GM12878 (cell line): Measurements from ENCODE around the gene HACD4. TPM values are rescaled to one million over a fixed set of nuclear protein-coding genes. Genes with fewer than 3 reads are reported as not detected.

Experiments
- ATAC-seq: fragments of 200-7000 bp; cut with Tn5 transposase; 3 replicates; pipeline ENCODE4 v1.9.1; 2020; ENCODE audit warnings: mild to moderate bottlenecking, moderate library complexity
- BruUV-seq: library from RNA; stranded (reverse); fragments of 400-500 nt; replicated peaks from 2 replicates; lab custom pipeline; 2021; lab: Mats Ljungman, UMichigan
- CTCF ChIA-PET: fragments of 300-600 bp; sonication (Branson Sonifier 250); formaldehyde crosslinking; extraction: SDS; loops from one replicate; lab custom pipeline; 2021; ENCODE audit warnings: inconsistent platforms; lab: Yijun Ruan, JAX
- POLR2A ChIA-PET: fragments of 350-600 bp; formaldehyde crosslinking; extraction: SDS; loops from one replicate; lab custom pipeline; 2021; ENCODE audit warnings: inconsistent platforms; lab: Charles Lee
- RAD21 ChIA-PET: fragments of 300-600 bp; sonication (Branson Sonifier 250); formaldehyde crosslinking; loops from one replicate; lab custom pipeline; 2023; ENCODE audit warnings: antibody characterized with exemption; ENCODE audit not compliant: unreplicated experiment; lab: Charles Lee
- SMC1A ChIA-PET: fragments of 300-600 bp; sonication (Branson Sonifier 250); formaldehyde crosslinking; loops from one replicate; lab custom pipeline; 2023; ENCODE audit not compliant: unreplicated experiment, uncharacterized antibody; lab: Charles Lee
- DNase-seq: peaks from one replicate; pipeline ENCODE4 v3.0.0-alpha.2; 2011; ENCODE audit warnings: low read depth, low spot score
- FAIRE-seq: peaks from 3 replicates; lab custom pipeline; 2011; peaks lifted over from hg19 to GRCh38; lab: Jason Lieb, UNC
- H2AFZ ChIP-seq: 2 replicates; pipeline ENCODE4 v1.6.0; 2011; ENCODE audit warnings: low read depth, low read length, control low read depth; ENCODE audit not compliant: control insufficient read depth
- H3K27ac ChIP-seq: 2 replicates; pipeline ENCODE4 v1.5.1; 2011; ENCODE audit warnings: control low read depth; ENCODE audit not compliant: control insufficient read depth, insufficient read depth
- H3K27me3 ChIP-seq, 2 experiments: replicated peaks in 1 of 2; 2 replicates each; pipeline versions ENCODE4 v1.6.0 to v1.6.1; 2011; ENCODE audit warnings: low read length in 1 of 2; ENCODE audit not compliant: control insufficient read depth in 2 of 2, insufficient read depth in 2 of 2
- H3K36me3 ChIP-seq, 2 experiments: 2 replicates each; pipeline ENCODE4 v1.5.1; 2011; ENCODE audit warnings: low read length in 1 of 2; ENCODE audit not compliant: control insufficient read depth in 2 of 2, insufficient read depth in 2 of 2
- H3K4me1 ChIP-seq: 2 replicates; pipeline ENCODE4 v1.6.1; 2011; ENCODE audit warnings: mild to moderate bottlenecking, low read length, moderate library complexity, mixed read lengths; ENCODE audit not compliant: control insufficient read depth, insufficient read depth
- H3K4me2 ChIP-seq: 2 replicates; pipeline ENCODE4 v1.6.0; 2011; ENCODE audit warnings: control low read depth; ENCODE audit not compliant: control insufficient read depth, insufficient read depth
- H3K4me3 ChIP-seq: fragments of 200-600 bp; sonication (generic); 2 replicates; pipeline ENCODE4 v1.5.1; 2016
- H3K79me2 ChIP-seq: 2 replicates; pipeline ENCODE4 v1.6.0; 2011; ENCODE audit warnings: low read length; ENCODE audit not compliant: control insufficient read depth, insufficient read depth
- H3K9ac ChIP-seq: 2 replicates; pipeline ENCODE4 v1.8.0; 2011; ENCODE audit warnings: low read length, control low read depth, mixed read lengths; ENCODE audit not compliant: control insufficient read depth, insufficient read depth
- H3K9me3 ChIP-seq: replicated peaks from 3 replicates; pipeline ENCODE4 v1.5.1; 2011; ENCODE audit warnings: mild to moderate bottlenecking, low read length; ENCODE audit not compliant: control insufficient read depth, insufficient read depth
- H4K20me1 ChIP-seq: 2 replicates; pipeline ENCODE4 v1.6.0; 2011; ENCODE audit not compliant: control insufficient read depth, insufficient read depth
- ASH2L ChIP-seq: fragments of 300-600, 200-600 bp; sonication (generic); IDR thresholded peaks from 2 replicates; pipeline ENCODE4 v1.6.1; 2017; ENCODE audit warnings: low read depth, mild to moderate bottlenecking, borderline replicate concordance
- CREB1 ChIP-seq: IDR thresholded peaks from 2 replicates; pipeline ENCODE4 v1.6.1; 2012; ENCODE audit warnings: low read depth, mild to moderate bottlenecking, inconsistent platforms
- ETV6 ChIP-seq, 2 experiments: fragments of 450-650 bp in 1 of 2; IDR thresholded peaks in 1 of 2; conservative IDR thresholded peaks in 1 of 2; 2 replicates each; pipeline ENCODE4 v1.6.1; 2014; ENCODE audit warnings: antibody characterized with exemption in 1 of 2, borderline replicate concordance in 1 of 2, low read depth in 1 of 2, mild to moderate bottlenecking in 1 of 2, moderate library complexity in 1 of 2
- HCFC1 ChIP-seq: fragments of 150-350 bp; IDR thresholded peaks from 2 replicates; pipeline ENCODE4 v1.6.1; 2014; ENCODE audit warnings: low read length
- IKZF1 ChIP-seq: fragments of 450-650 bp; conservative IDR thresholded peaks from 2 replicates; pipeline ENCODE4 v1.6.1; 2017; ENCODE audit warnings: antibody characterized with exemption, mild to moderate bottlenecking
- LARP7 ChIP-seq: fragments of 450-650 bp; IDR thresholded peaks from 2 replicates; pipeline ENCODE4 v1.6.1; 2017; ENCODE audit warnings: mild to moderate bottlenecking
- MYC ChIP-seq: IDR thresholded peaks from 2 replicates; pipeline ENCODE4 v1.6.1; 2011; ENCODE audit warnings: mild to moderate bottlenecking, low read length, moderate library complexity, inconsistent platforms; ENCODE audit not compliant: insufficient read depth, insufficient replicate concordance, insufficient read length, severe bottlenecking
- SMAD5 ChIP-seq: IDR thresholded peaks from 2 replicates; pipeline ENCODE4 v1.6.1; 2016; ENCODE audit warnings: antibody characterized with exemption, low read depth
- SPI1 ChIP-seq: IDR thresholded peaks from 2 replicates; pipeline ENCODE4 v1.6.1; 2011; ENCODE audit warnings: low read depth, mild to moderate bottlenecking, low read length, moderate library complexity, borderline replicate concordance; ENCODE audit not compliant: insufficient read depth
- STAT1 ChIP-seq: fragments of 450-650 bp; conservative IDR thresholded peaks from 2 replicates; pipeline ENCODE4 v1.6.1; 2014; ENCODE audit warnings: antibody characterized with exemption, mild to moderate bottlenecking
- ZNF622 ChIP-seq: fragments of 450-650 bp; IDR thresholded peaks from 2 replicates; pipeline ENCODE4 v1.6.1; 2017; ENCODE audit warnings: mild to moderate bottlenecking, inconsistent platforms
- WGBS: methylation state at CpG from one replicate; pipeline ENCODE4 v1.1.6; 2016; ENCODE audit warnings: low lambda C conversion rate; ENCODE audit not compliant: insufficient replicate concordance, insufficient coverage; ENCODE audit errors: missing lambda C conversion rate; 5-methylcytosine and 5-hydroxymethylcytosine counted together
- in situ Hi-C: fragments of 300-500 bp; cut with MboI; formaldehyde crosslinking; loops from 9 replicates; pipeline ENCODE4 v1.14.3; 2018; ENCODE audit warnings: mixed read lengths
- intact Hi-C: fragments of 100-400 bp; cut with micrococcal nuclease; formaldehyde crosslinking; loops from one replicate; pipeline ENCODE4 v1.14.2; 2022; ENCODE audit not compliant: unreplicated experiment
- polyA plus RNA-seq, 11 experiments: library from polyadenylated mRNA; depleted of rRNA in 4 of 11; unstranded in 6 of 11; stranded (reverse) in 5 of 11; fragments of >200 nt; fragmentation: Nextera tagmentation in 4 of 11; fragmentation: Illumina TruSeq in 1 of 11; extraction: Ambion mirVana in 4 of 11; extraction: Trizol in 1 of 11; gene quantifications; 1 replicate in 1 of 11; 2 replicates in 10 of 11; pipeline versions ENCODE4 v1.2.1 to v1.2.3, GENCODE V29; 2011 to 2016; ENCODE audit warnings: inconsistent platforms in 2 of 11, missing spikeins in 2 of 11, low read depth in 1 of 11
- total RNA-seq, 4 experiments: library from RNA; depleted of rRNA in 3 of 4; stranded (reverse); fragments of >200 nt in 3 of 4; fragmentation: Illumina TruSeq in 1 of 4; extraction: Trizol in 1 of 4; gene quantifications; 2 replicates each; pipeline versions ENCODE4 v1.2.1 to v1.2.3, GENCODE V29; 2013 to 2021
- TF ChIP-seq, protein P1 (sequence below): IDR thresholded peaks from 2 replicates; pipeline ENCODE4 v1.6.1; 2012; ENCODE audit warnings: low read depth, low read length, improper control_type of control experiment

Gene HACD4
- total and polyA plus RNA-seq, 10 of the 15 experiments (the other 5 are each of a cell fraction or from before 2014, with no cell fraction given), result 3.2 to 7.6 (median 5.7) TPM

DNA sequence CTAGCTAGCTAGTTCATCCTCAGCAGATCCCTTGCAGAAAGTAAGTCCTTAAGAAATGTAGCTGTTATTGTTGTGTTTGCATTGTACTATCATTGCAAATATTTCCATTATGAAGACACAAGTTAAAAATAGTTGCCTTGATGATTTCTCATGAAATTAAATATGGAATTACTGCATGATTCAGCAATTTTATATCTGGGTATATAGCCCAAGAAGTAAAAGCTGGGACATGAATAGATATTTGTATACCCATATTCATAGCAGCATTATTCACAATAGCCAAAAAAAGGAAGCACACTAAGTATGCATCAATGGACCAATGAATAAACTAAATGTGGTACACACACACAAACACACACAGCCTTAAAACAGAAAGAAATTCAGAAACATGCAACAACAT, 39.5 kb upstream of the HACD4 start:
- Histone ChIP-seq H3K27me3 (no peaks in the 10 kb centered on the region), H3K36me3 (no peaks in the 10 kb centered on the region), H3K9me3 (no peaks in the 10 kb centered on the region), H3K27ac (no peak overlapping the region), H2AFZ (no peak overlapping the region), H4K20me1 (no peaks in the 10 kb centered on the region), H3K79me2 (no peaks in the 10 kb centered on the region), H3K9ac (no peak overlapping the region), H3K4me1 (no peaks in the 10 kb centered on the region), H3K4me3 (no peak overlapping the region)
- ChIA-PET POLR2A (no interaction called here), SMC1A (no interaction called here), RAD21 (no interaction called here), CTCF (no interaction called here)
- in situ Hi-C loops (no loop called here), intact Hi-C loops (no loop called here)
- no TSS peak for BruUV-seq
- ATAC-seq (no peak), DNase-seq (no peak), FAIRE-seq (no peak)
- TF ChIP-seq SPI1 (no peak), LARP7 (no peak), HCFC1 (no peak), MYC (no peak), STAT1 (no peak)
- TF ChIP-seq, protein P1, sequence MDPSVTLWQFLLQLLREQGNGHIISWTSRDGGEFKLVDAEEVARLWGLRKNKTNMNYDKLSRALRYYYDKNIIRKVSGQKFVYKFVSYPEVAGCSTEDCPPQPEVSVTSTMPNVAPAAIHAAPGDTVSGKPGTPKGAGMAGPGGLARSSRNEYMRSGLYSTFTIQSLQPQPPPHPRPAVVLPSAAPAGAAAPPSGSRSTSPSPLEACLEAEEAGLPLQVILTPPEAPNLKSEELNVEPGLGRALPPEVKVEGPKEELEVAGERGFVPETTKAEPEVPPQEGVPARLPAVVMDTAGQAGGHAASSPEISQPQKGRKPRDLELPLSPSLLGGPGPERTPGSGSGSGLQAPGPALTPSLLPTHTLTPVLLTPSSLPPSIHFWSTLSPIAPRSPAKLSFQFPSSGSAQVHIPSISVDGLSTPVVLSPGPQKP, result no peak
- TF ChIP-seq, all 136 proteins: peak for 0
- no peak overlapping the region for H3K4me2 ChIP-seq

DNA sequence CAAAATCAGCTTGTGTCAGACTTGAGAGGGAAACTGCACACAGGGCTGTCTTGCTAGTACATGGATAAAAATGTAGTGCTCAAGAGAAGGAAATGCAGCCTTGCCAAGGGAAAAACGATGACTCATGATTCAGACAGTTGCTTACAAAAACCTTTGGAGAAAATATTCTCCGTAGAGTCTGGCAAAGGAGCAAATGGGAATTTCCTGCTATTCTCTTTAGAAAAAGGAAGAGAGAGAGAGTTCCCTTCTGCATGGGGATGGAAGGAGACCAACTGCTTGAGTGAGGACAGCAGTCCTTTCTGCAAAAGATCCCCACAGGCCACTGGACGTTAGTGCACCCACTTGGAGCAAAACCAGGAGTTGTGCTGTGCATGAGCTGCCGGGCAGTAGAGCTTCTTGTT, 38.7 kb upstream of the HACD4 start:
- no peak overlapping the region for H2AFZ ChIP-seq
- SMC1A ChIA-PET, result no interaction called here
- H3K4me2 ChIP-seq, result no peak overlapping the region

More for the DNA sequence above, 38.7 kb upstream of the HACD4 start:
- ChIA-PET CTCF (no interaction called here), RAD21 (no interaction called here), POLR2A (no interaction called here)
- Histone ChIP-seq H3K9me3 (no peaks in the 10 kb centered on the region), H3K27me3 (no peaks in the 10 kb centered on the region), H4K20me1 (no peaks in the 10 kb centered on the region), H3K4me3 (no peak overlapping the region), H3K79me2 (no peaks in the 10 kb centered on the region), H3K9ac (no peak overlapping the region), H3K36me3 (no peaks in the 10 kb centered on the region), H3K4me1 (no peaks in the 10 kb centered on the region), H3K27ac (no peak overlapping the region)
- FAIRE-seq (no peak), ATAC-seq (peak; percentile 44; the same call in 1 of the 3 replicates), DNase-seq (no peak)
- no TSS peak for BruUV-seq
- TF ChIP-seq SPI1, result no peak
- TF ChIP-seq ETV6 (conservative IDR thresholded peaks at IDR 0.05 in 1 of 2, IDR thresholded peaks at IDR 0.05 in 1 of 2; ENCODE audit: borderline replicate concordance in 1 of 2, low read depth in 1 of 2), result no peak
- TF ChIP-seq SMAD5, result no peak
- TF ChIP-seq ZNF622, result no peak
- no peak for TF ChIP-seq ASH2L
- TF ChIP-seq IKZF1, result no peak
- TF ChIP-seq CREB1, result no peak
- in situ Hi-C loops, result no loop called here
- WGBS, result 55% methylated on average over 4 of the region's 4 CpGs
- intact Hi-C loops, result no loop called here
